SH-SY5Y (cell line): ENCODE results near the gene FSTL4.

Experiments used
- GATA2 ChIP-seq: IDR thresholded peaks from 2 replicates; pipeline ENCODE4 v1.6.1; 2011; ENCODE audit warnings: mild to moderate bottlenecking, low read depth, low read length
- GATA3 ChIP-seq: IDR thresholded peaks from 2 replicates; pipeline ENCODE4 v1.6.1; 2011; ENCODE audit warnings: low read depth, mild to moderate bottlenecking, low read length, moderate library complexity

GRCh38 chr5:133299728-133300127, 312.6 kb downstream of the FSTL4 start:
- no peak for TF ChIP-seq GATA2
- TF ChIP-seq GATA3 = no peak
